Astrocyte of the cerebellum (primary cell): ENCODE data around the gene SLC5A12.

Experiments
- DNase-seq: peaks from one replicate; pipeline ENCODE4 v3.0.0-alpha.2; 2011; ENCODE audit warnings: low read depth
- H3K4me3 ChIP-seq: 2 replicates; pipeline ENCODE4 v1.5.1; 2011; ENCODE audit warnings: mild to moderate bottlenecking, low read depth, low read length, moderate library complexity
- CTCF ChIP-seq: IDR thresholded peaks from 2 replicates; pipeline ENCODE4 v1.5.1; 2012; ENCODE audit warnings: low read length, low read depth, moderate library complexity, mild to moderate bottlenecking; ENCODE audit errors: missing control alignments
- in situ Hi-C: cut with HindIII; loops from 2 replicates; pipeline ENCODE4 v1.10.0; 2017; ENCODE audit warnings: low sequenced_read_pairs

SLC5A12 gene

GRCh38 chr11:26743622-26744021 is 21.8 kb upstream of the SLC5A12 start:
- in situ Hi-C loops: no loop called here
- H3K4me3 ChIP-seq: no peak overlapping the region
- no peak for TF ChIP-seq CTCF
- DNase-seq: no peak

GRCh38 chr11:26742966-26743365 is 21.1 kb upstream of the SLC5A12 start:
- in situ Hi-C loops: no loop called here
- DNase-seq: no peak
- no peak overlapping the region for H3K4me3 ChIP-seq
- no peak for TF ChIP-seq CTCF

- no peak overlapping the region for H3K4me3 ChIP-seq
- in situ Hi-C loops: no loop called here
- DNase-seq: no peak
- no peak for TF ChIP-seq CTCF
Measured at GRCh38 chr11:26741036-26741435, 19.2 kb upstream of the SLC5A12 start.

GRCh38 chr11:26739366-26740073 is 17.7 kb upstream of the SLC5A12 start:
- no peak for DNase-seq
- H3K4me3 ChIP-seq: no peak overlapping the region
- in situ Hi-C loops: no loop called here
- TF ChIP-seq CTCF: no peak

GRCh38 chr11:26734691-26735090 is 12.8 kb upstream of the SLC5A12 start:
- no peak overlapping the region for H3K4me3 ChIP-seq
- no peak for TF ChIP-seq CTCF
- in situ Hi-C loops: no loop called here
- no peak for DNase-seq

- no peak for TF ChIP-seq CTCF
- in situ Hi-C loops: no loop called here
- H3K4me3 ChIP-seq: no peak overlapping the region
- no peak for DNase-seq
Measured at GRCh38 chr11:26731084-26731456, 9.2 kb upstream of the SLC5A12 start.
